K562 (cell line): ENCODE measurements around the gene INTS1.

ENCODE experiments used
- ATF1 ChIP-seq, 2 experiments: fragments of 450-650 bp in 1 of 2; IDR thresholded peaks; 2 replicates each; pipeline ENCODE4 v1.6.1; 2016; ENCODE audit warnings: missing compliant biosample characterization in 1 of 2, missing genetic modification characterization in 1 of 2
- ATF3 ChIP-seq, 2 experiments: fragments of 450-650 bp in 1 of 2; sonication (generic) in 1 of 2; formaldehyde crosslinking in 1 of 2; IDR thresholded peaks in 1 of 2; conservative IDR thresholded peaks in 1 of 2; 2 replicates each; pipeline versions ENCODE4 v1.6.1 to v1.8.1; 2016 to 2023; ENCODE audit warnings: mild to moderate bottlenecking in 2 of 2, moderate library complexity in 2 of 2, inconsistent platforms in 1 of 2, missing genetic modification reagents in 1 of 2
- CC2D1A ChIP-seq: fragments of 450-650 bp; IDR thresholded peaks from 2 replicates; pipeline ENCODE4 v1.6.1; 2017; ENCODE audit warnings: mild to moderate bottlenecking
- EP300 ChIP-seq: IDR thresholded peaks from 2 replicates; pipeline ENCODE4 v1.6.1; 2012; ENCODE audit warnings: low read length, improper control_type of control experiment
- EZH2 ChIP-seq: IDR thresholded peaks from 2 replicates; pipeline ENCODE4 v1.6.1; 2012; ENCODE audit warnings: low read depth, mild to moderate bottlenecking, inconsistent platforms, low read length, borderline replicate concordance
- JUNB ChIP-seq: fragments of 450-650 bp; formaldehyde crosslinking; conservative IDR thresholded peaks from 2 replicates; pipeline ENCODE4 v1.4.0; 2020; ENCODE audit warnings: mild to moderate bottlenecking
- POLR2A ChIP-seq: fragments of 450-650 bp; conservative IDR thresholded peaks from 2 replicates; pipeline ENCODE4 v1.6.1; 2016
- SMAD1 ChIP-seq: fragments of 150-350 bp; IDR thresholded peaks from 2 replicates; pipeline ENCODE4 v1.6.1; 2014; ENCODE audit warnings: low read length, low read depth; ENCODE audit not compliant: partially characterized antibody
- ZNF232 ChIP-seq: sonication (generic); formaldehyde crosslinking; IDR thresholded peaks from 2 replicates; pipeline ENCODE4 v1.8.0; 2022; ENCODE audit warnings: mild to moderate bottlenecking, missing genetic modification reagents
- ZNF57 ChIP-seq: fragments of 450-650 bp; formaldehyde crosslinking; IDR thresholded peaks from 2 replicates; pipeline ENCODE4 v1.4.0; 2020; ENCODE audit warnings: mild to moderate bottlenecking, moderate library complexity
- ZNF76 ChIP-seq: fragments of 250-450 bp; sonication (Bioruptor Pico); IDR thresholded peaks from 2 replicates; pipeline ENCODE4 v1.4.0; 2020; ENCODE audit warnings: mild to moderate bottlenecking, moderate library complexity, borderline replicate concordance
- TF ChIP-seq, protein P1 (sequence below), 3 experiments: IDR thresholded peaks in 2 of 3; conservative IDR thresholded peaks in 1 of 3; 2 replicates each; pipeline ENCODE4 v1.5.1; 2011 to 2012; ENCODE audit warnings: low read length in 3 of 3, mild to moderate bottlenecking in 3 of 3, control low read depth in 2 of 3, improper control_type of control experiment in 1 of 3, inconsistent platforms in 1 of 3, low read depth in 1 of 3, mixed read lengths in 1 of 3, moderate library complexity in 1 of 3; ENCODE audit not compliant: insufficient read depth in 2 of 3
- TF ChIP-seq, protein P2 (sequence below): sonication (generic); formaldehyde crosslinking; IDR thresholded peaks from 2 replicates; pipeline ENCODE4 v1.9.0; 2022; ENCODE audit warnings: mild to moderate bottlenecking, missing genetic modification reagents

DNA sequence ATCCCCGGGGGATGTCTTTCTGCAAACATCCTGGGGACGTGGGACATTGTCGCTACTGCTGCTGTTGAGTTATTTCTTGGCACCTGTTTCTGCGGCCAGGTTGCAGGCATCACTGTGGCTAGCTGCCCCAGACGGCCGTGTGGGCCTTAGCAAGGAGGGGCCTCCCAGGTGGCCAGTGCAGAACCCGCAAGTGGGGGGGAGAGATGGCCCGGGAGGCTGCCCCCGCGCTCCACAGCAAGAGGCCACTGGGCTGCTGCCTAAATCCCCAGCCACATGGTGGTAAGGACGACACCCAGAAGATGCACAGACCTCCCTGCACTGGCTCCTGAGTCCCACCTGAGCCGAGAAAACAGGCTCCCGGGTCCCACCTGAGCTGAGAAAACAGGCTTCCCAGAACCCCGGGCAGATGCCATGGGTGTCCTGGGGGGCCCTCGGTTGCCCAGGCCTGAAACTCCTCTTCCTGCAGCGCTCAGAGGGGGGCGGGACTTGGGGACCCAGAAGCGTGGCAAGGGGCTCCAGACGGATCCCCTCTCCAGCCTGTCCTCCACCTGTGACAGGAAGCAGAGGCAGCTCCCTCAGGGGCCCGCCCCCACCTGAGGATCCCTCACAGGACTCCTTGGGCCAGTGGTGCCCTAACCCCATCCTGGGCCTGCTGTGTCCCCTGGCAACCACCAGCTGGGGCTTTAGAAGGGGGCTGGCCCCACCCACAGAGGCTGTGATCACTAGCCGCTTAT, 25.4 kb upstream of the INTS1 start:
- no peak for TF ChIP-seq POLR2A
- no peak for TF ChIP-seq EP300
- TF ChIP-seq CC2D1A, result no peak
- no peak for TF ChIP-seq ATF3 (IDR thresholded peaks at IDR 0.05)
- no peak for TF ChIP-seq ATF3 (CRISPR knock-in tag; conservative IDR thresholded peaks at IDR 0.05)
- TF ChIP-seq, protein P1, sequence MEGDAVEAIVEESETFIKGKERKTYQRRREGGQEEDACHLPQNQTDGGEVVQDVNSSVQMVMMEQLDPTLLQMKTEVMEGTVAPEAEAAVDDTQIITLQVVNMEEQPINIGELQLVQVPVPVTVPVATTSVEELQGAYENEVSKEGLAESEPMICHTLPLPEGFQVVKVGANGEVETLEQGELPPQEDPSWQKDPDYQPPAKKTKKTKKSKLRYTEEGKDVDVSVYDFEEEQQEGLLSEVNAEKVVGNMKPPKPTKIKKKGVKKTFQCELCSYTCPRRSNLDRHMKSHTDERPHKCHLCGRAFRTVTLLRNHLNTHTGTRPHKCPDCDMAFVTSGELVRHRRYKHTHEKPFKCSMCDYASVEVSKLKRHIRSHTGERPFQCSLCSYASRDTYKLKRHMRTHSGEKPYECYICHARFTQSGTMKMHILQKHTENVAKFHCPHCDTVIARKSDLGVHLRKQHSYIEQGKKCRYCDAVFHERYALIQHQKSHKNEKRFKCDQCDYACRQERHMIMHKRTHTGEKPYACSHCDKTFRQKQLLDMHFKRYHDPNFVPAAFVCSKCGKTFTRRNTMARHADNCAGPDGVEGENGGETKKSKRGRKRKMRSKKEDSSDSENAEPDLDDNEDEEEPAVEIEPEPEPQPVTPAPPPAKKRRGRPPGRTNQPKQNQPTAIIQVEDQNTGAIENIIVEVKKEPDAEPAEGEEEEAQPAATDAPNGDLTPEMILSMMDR (IDR thresholded peaks at IDR 0.05 in 2 of 3, conservative IDR thresholded peaks at IDR 0.05 in 1 of 3; ENCODE audit: insufficient read depth in 2 of 3, low read depth in 1 of 3, low read length in 3 of 3), result no peak
- TF ChIP-seq, protein P2, sequence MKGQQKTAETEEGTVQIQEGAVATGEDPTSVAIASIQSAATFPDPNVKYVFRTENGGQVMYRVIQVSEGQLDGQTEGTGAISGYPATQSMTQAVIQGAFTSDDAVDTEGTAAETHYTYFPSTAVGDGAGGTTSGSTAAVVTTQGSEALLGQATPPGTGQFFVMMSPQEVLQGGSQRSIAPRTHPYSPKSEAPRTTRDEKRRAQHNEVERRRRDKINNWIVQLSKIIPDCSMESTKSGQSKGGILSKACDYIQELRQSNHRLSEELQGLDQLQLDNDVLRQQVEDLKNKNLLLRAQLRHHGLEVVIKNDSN (CRISPR knock-in tag), result no peak
- TF ChIP-seq JUNB (CRISPR knock-in tag), result no peak
- no peak for TF ChIP-seq EZH2
- no peak for TF ChIP-seq ZNF57 (CRISPR knock-in tag)
- no peak for TF ChIP-seq ZNF232 (CRISPR knock-in tag)
- TF ChIP-seq SMAD1, result no peak
- no peak for TF ChIP-seq ZNF76 (CRISPR knock-in tag)
- no peak for TF ChIP-seq ATF1 (CRISPR knock-in tag; IDR thresholded peaks at IDR 0.05)
- no peak for TF ChIP-seq ATF1 (tag; IDR thresholded peaks at IDR 0.05)
